ENCODE measurements around the gene SNX14.
"Not testable (repeated sequence)": the region's sequence is repeated elsewhere in the genome, so short reads cannot be mapped to it uniquely, and the experiment has no call there.

Gene SNX14

GRCh38 chr6:85593438-85594196 lies at the start of gene SNX14:
TSS of gene SNX14 (minus strand) at chr6:85593858. CDS start at chr6:85593718, 140 bp downstream.
- peak; percentile 92 for DNase-seq

- peak; percentile 100 for DNase-seq
Observed at GRCh38 chr6:85642774-85643536, 49.3 kb upstream of the SNX14 start, which contains the start of gene SYNCRIP. TSS of gene SYNCRIP (minus strand) at chr6:85642886. CDS start at chr6:85641439, 1,447 bp downstream.

GRCh38 chr6:85641897-85642773 lies 48.5 kb upstream of the SNX14 start:
- DNase-seq = peak; percentile 35

- DNase-seq = no peak
Observed at GRCh38 chr6:85641522-85641896, 47.9 kb upstream of the SNX14 start.

GRCh38 chr6:85640821-85641220 lies 47.2 kb upstream of the SNX14 start:
- no peak for DNase-seq

- DNase-seq = no peak
Observed at GRCh38 chr6:85637579-85637978, 43.9 kb upstream of the SNX14 start.

GRCh38 chr6:85632164-85632942 lies 38.7 kb upstream of the SNX14 start:
- DNase-seq = no peak

- DNase-seq = not testable (repeated sequence)
Observed at GRCh38 chr6:85631117-85631516, 37.5 kb upstream of the SNX14 start.

- no peak for DNase-seq
Observed at GRCh38 chr6:85628353-85628752, 34.7 kb upstream of the SNX14 start.

- DNase-seq = peak; percentile 44
Observed at GRCh38 chr6:85620308-85620707, 26.6 kb upstream of the SNX14 start.

GRCh38 chr6:85614780-85615179 lies 21.1 kb upstream of the SNX14 start:
- no peak for DNase-seq

- no peak for DNase-seq
Observed at GRCh38 chr6:85612690-85613474, 19.2 kb upstream of the SNX14 start.

- DNase-seq = no peak
Observed at GRCh38 chr6:85610182-85610895, 16.7 kb upstream of the SNX14 start.

- no peak for DNase-seq
Observed at GRCh38 chr6:85602100-85602499, 8.4 kb upstream of the SNX14 start.

- no peak for DNase-seq
Observed at GRCh38 chr6:85600713-85601313, 7.2 kb upstream of the SNX14 start.

- no peak for DNase-seq
Observed at GRCh38 chr6:85594197-85594930, 706 bp upstream of the SNX14 start.

- DNase-seq = no peak
Observed at GRCh38 chr6:85592033-85592432, 1.6 kb downstream of the SNX14 start.

GRCh38 chr6:85591207-85591606 lies 2.5 kb downstream of the SNX14 start:
- no peak for DNase-seq

- DNase-seq = no peak
Observed at GRCh38 chr6:85585741-85586140, 7.9 kb downstream of the SNX14 start.

- DNase-seq = not testable (repeated sequence)
Observed at GRCh38 chr6:85582832-85583231, 10.8 kb downstream of the SNX14 start.

Data from fibroblast of skin of right quadriceps (primary cell).